ENCODE measurements around the gene TSPAN13.

DNA sequence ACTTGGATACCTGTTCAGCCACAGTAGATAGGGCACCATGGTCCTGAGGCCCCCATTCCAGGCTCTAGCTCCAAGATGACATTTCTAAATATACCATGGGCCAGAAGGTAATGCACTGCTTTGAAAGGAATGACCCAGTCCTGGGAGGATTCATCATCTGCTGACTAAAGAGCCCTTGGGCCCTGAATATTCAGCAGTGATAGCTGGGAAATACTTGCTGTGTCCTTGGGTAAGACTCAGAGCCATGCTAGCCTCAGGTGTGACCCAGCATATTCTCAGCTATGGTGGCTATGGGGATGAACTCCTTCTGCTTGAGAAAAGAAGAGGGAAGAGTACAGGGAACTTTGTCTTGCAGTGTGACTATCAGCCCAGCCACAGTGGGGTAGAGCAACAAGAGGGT is 72.5 kb downstream of the TSPAN13 start:
- TF ChIP-seq, protein P1, sequence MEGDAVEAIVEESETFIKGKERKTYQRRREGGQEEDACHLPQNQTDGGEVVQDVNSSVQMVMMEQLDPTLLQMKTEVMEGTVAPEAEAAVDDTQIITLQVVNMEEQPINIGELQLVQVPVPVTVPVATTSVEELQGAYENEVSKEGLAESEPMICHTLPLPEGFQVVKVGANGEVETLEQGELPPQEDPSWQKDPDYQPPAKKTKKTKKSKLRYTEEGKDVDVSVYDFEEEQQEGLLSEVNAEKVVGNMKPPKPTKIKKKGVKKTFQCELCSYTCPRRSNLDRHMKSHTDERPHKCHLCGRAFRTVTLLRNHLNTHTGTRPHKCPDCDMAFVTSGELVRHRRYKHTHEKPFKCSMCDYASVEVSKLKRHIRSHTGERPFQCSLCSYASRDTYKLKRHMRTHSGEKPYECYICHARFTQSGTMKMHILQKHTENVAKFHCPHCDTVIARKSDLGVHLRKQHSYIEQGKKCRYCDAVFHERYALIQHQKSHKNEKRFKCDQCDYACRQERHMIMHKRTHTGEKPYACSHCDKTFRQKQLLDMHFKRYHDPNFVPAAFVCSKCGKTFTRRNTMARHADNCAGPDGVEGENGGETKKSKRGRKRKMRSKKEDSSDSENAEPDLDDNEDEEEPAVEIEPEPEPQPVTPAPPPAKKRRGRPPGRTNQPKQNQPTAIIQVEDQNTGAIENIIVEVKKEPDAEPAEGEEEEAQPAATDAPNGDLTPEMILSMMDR (IDR thresholded peaks at IDR 0.05; ENCODE audit: low read length) = no peak
- TF ChIP-seq EZH2 (IDR thresholded peaks at IDR 0.05; ENCODE audit: borderline replicate concordance, low read length) = no peak

Measured in OCI-LY1 (cell line).